HepG2 (cell line): ENCODE results near the gene PPP1R18. TPM values are rescaled to one million over a fixed set of nuclear protein-coding genes. Genes with fewer than 3 reads are reported as not detected.

Source experiments
- ATAC-seq: fragments of 200-7000 bp; cut with Tn5 transposase; 3 replicates; pipeline ENCODE4 v1.9.1; 2020; ENCODE audit warnings: mild to moderate bottlenecking, moderate library complexity
- BruUV-seq: library from RNA; stranded (reverse); fragments of 400-500 nt; replicated peaks from 2 replicates; lab custom pipeline; 2021; lab: Mats Ljungman, UMichigan
- CTCF ChIA-PET: fragments of 300-600 bp; formaldehyde crosslinking; extraction: SDS; loops from one replicate; lab custom pipeline; 2021; ENCODE audit warnings: low total read pairs, inconsistent platforms, low intra/inter-chr PET ratio; lab: Yijun Ruan, JAX
- POLR2A ChIA-PET: fragments of 350-600 bp; sonication (Branson Sonifier 250); formaldehyde crosslinking; loops from one replicate; lab custom pipeline; 2020; ENCODE audit warnings: antibody characterized with exemption, inconsistent platforms; lab: Yijun Ruan, JAX
- DNase-seq: peaks from one replicate; pipeline ENCODE4 v3.0.0-alpha.2; 2015; ENCODE audit warnings: low spot score
- FAIRE-seq: peaks from 3 replicates; lab custom pipeline; 2011; peaks lifted over from hg19 to GRCh38; lab: Jason Lieb, UNC
- H2AFZ ChIP-seq: one replicate; pipeline ENCODE4 v1.6.1; 2011; ENCODE audit warnings: low read length, inconsistent platforms
- H3K27ac ChIP-seq: fragments of 300-600 bp; 3 replicates; pipeline ENCODE4 v1.8.0; 2011; ENCODE audit warnings: mixed run types, mild to moderate bottlenecking, mixed read lengths, low read length, inconsistent platforms; ENCODE audit not compliant: insufficient read depth; ENCODE audit errors: extremely low read length
- H3K27me3 ChIP-seq, 2 experiments: fragments of 200-600 bp in 1 of 2; 2 replicates in 1 of 2; 3 replicates in 1 of 2; pipeline versions ENCODE4 v1.6.0 to v1.8.0; 2011; ENCODE audit warnings: low read length in 2 of 2, mild to moderate bottlenecking in 2 of 2, moderate library complexity in 2 of 2, inconsistent platforms in 1 of 2; ENCODE audit not compliant: insufficient read depth in 2 of 2, control insufficient read depth in 1 of 2
- H3K36me3 ChIP-seq, 2 experiments: fragments of 200-600 bp in 1 of 2; replicated peaks in 1 of 2; 2 replicates in 1 of 2; 3 replicates in 1 of 2; pipeline versions ENCODE4 v1.5.1 to v1.8.0; 2011; ENCODE audit warnings: low read length in 2 of 2, inconsistent platforms in 1 of 2; ENCODE audit not compliant: insufficient read depth in 2 of 2, control insufficient read depth in 1 of 2
- H3K4me1 ChIP-seq: 2 replicates; pipeline ENCODE4 v1.5.1; 2012; ENCODE audit warnings: low read length, inconsistent platforms; ENCODE audit not compliant: insufficient read depth
- H3K4me2 ChIP-seq: 2 replicates; pipeline ENCODE4 v1.6.0; 2011; ENCODE audit warnings: low read depth, low read length, inconsistent platforms
- H3K4me3 ChIP-seq, 3 experiments: fragments of 200-600 bp in 1 of 3; sonication (generic), shearing (Covaris generic) in 1 of 3; replicated peaks in 1 of 3; 2 replicates each; pipeline ENCODE4 v1.5.1; 2011 to 2016; ENCODE audit warnings: low read length in 3 of 3, inconsistent platforms in 2 of 3, low read depth in 2 of 3, mild to moderate bottlenecking in 2 of 3, control low read depth in 1 of 3, mixed read lengths in 1 of 3; ENCODE audit not compliant: insufficient read depth in 1 of 3
- H3K79me2 ChIP-seq: one replicate; pipeline ENCODE4 v1.6.1; 2011; ENCODE audit warnings: low read length, inconsistent platforms; ENCODE audit not compliant: insufficient read depth
- H3K9ac ChIP-seq: 2 replicates; pipeline ENCODE4 v1.6.0; 2011; ENCODE audit warnings: mild to moderate bottlenecking, low read depth, low read length, inconsistent platforms; ENCODE audit not compliant: insufficient read depth
- H3K9me3 ChIP-seq: 2 replicates; pipeline ENCODE4 v1.5.1; 2012; ENCODE audit warnings: mild to moderate bottlenecking, low read length
- H4K20me1 ChIP-seq: 2 replicates; pipeline ENCODE4 v1.6.0; 2011; ENCODE audit warnings: inconsistent platforms, mild to moderate bottlenecking, low read length, moderate library complexity; ENCODE audit not compliant: insufficient read depth
- CEBPG ChIP-seq: IDR thresholded peaks from 2 replicates; pipeline ENCODE4 v1.6.1; 2016
- HBP1 ChIP-seq: IDR thresholded peaks from 2 replicates; pipeline ENCODE4 v1.6.1; 2016; ENCODE audit warnings: low read depth, control low read depth
- KLF12 ChIP-seq: sonication (generic); formaldehyde crosslinking; IDR thresholded peaks from 2 replicates; pipeline ENCODE4 v1.4.0; 2020; ENCODE audit warnings: missing genetic modification reagents, borderline replicate concordance
- NFYC ChIP-seq: IDR thresholded peaks from 2 replicates; pipeline ENCODE4 v1.6.1; 2016; ENCODE audit warnings: missing genetic modification reagents, missing compliant biosample characterization
- NONO ChIP-seq, 2 experiments: fragments of 450-650 bp in 1 of 2; sonication (generic) in 1 of 2; formaldehyde crosslinking in 1 of 2; IDR thresholded peaks in 1 of 2; conservative IDR thresholded peaks in 1 of 2; 2 replicates each; pipeline versions ENCODE4 v1.6.1 to v1.8.0; 2017 to 2022; ENCODE audit warnings: mild to moderate bottlenecking in 1 of 2, missing genetic modification reagents in 1 of 2, moderate library complexity in 1 of 2
- PCBP1 ChIP-seq: fragments of 200-400 bp; formaldehyde crosslinking; IDR thresholded peaks from 2 replicates; pipeline ENCODE4 v1.6.1; 2017; ENCODE audit warnings: mild to moderate bottlenecking, low read depth, low read length, borderline replicate concordance
- PRPF4 ChIP-seq: fragments of 200-400 bp; formaldehyde crosslinking; IDR thresholded peaks from 2 replicates; pipeline ENCODE4 v1.6.1; 2016; ENCODE audit warnings: low read length, low read depth; ENCODE audit not compliant: poor library complexity, severe bottlenecking
- REL ChIP-seq: sonication (generic); formaldehyde crosslinking; conservative IDR thresholded peaks from 2 replicates; pipeline ENCODE4 v1.8.0; 2022; ENCODE audit warnings: mild to moderate bottlenecking, missing genetic modification reagents, moderate library complexity
- SIN3A ChIP-seq: IDR thresholded peaks from 2 replicates; pipeline ENCODE4 v1.6.1; 2011; ENCODE audit warnings: low read depth, mild to moderate bottlenecking, control low read depth, low read length, borderline replicate concordance
- SRSF9 ChIP-seq: fragments of 200-400 bp; formaldehyde crosslinking; IDR thresholded peaks from 2 replicates; pipeline ENCODE4 v1.6.1; 2018; ENCODE audit warnings: borderline replicate concordance, mild to moderate bottlenecking, low read depth, low read length; ENCODE audit not compliant: insufficient read depth, poor library complexity, severe bottlenecking
- ZNF234 ChIP-seq: sonication (generic); formaldehyde crosslinking; conservative IDR thresholded peaks from 2 replicates; pipeline ENCODE4 v1.5.1; 2020; ENCODE audit warnings: mild to moderate bottlenecking, missing genetic modification reagents
- ZNF24 ChIP-seq: fragments of 450-650 bp; IDR thresholded peaks from 2 replicates; pipeline ENCODE4 v1.6.1; 2017; ENCODE audit warnings: antibody characterized with exemption, mild to moderate bottlenecking
- ZNF317 ChIP-seq: sonication (generic); formaldehyde crosslinking; IDR thresholded peaks from 2 replicates; pipeline ENCODE4 v1.5.0; 2020; ENCODE audit warnings: mild to moderate bottlenecking, missing genetic modification reagents
- ZNF33A ChIP-seq: sonication (generic); formaldehyde crosslinking; IDR thresholded peaks from 2 replicates; pipeline ENCODE4 v1.5.1; 2020; ENCODE audit warnings: missing genetic modification reagents, mild to moderate bottlenecking, moderate library complexity, borderline replicate concordance
- ZNF576 ChIP-seq: sonication (generic); formaldehyde crosslinking; IDR thresholded peaks from 2 replicates; pipeline ENCODE4 v1.4.0; 2020; ENCODE audit warnings: mild to moderate bottlenecking, missing genetic modification reagents
- ZNF629 ChIP-seq: sonication (generic); formaldehyde crosslinking; conservative IDR thresholded peaks from 2 replicates; pipeline ENCODE4 v1.5.0; 2020; ENCODE audit warnings: missing genetic modification reagents
- WGBS: methylation state at CpG from one replicate; pipeline ENCODE4 v1.1.6; 2017; ENCODE audit warnings: low lambda C conversion rate; 5-methylcytosine and 5-hydroxymethylcytosine counted together
- in situ Hi-C: cut with HindIII; loops from 2 replicates; pipeline ENCODE4 v1.10.0; 2017; ENCODE audit warnings: low pct_unique_long_range_greater_than_20kb; ENCODE audit not compliant: extremely low pct_ligation_motif_present
- intact Hi-C: fragments of 100-400 bp; cut with micrococcal nuclease; formaldehyde crosslinking; loops from one replicate; pipeline ENCODE4 v1.10.0; 2022; ENCODE audit not compliant: unreplicated experiment
- polyA plus RNA-seq, 8 experiments: library from polyadenylated mRNA; depleted of rRNA in 3 of 8; stranded (reverse) in 7 of 8; unstranded in 1 of 8; fragments of >200 nt; fragmentation: Illumina TruSeq in 4 of 8; extraction: Trizol in 4 of 8; gene quantifications; 2 replicates each; pipeline versions ENCODE4 v1.2.1 to v1.2.3, GENCODE V29; 2011 to 2016; ENCODE audit warnings: low read depth in 4 of 8, missing spikeins in 1 of 8, mixed read lengths in 1 of 8; ENCODE audit not compliant: insufficient read depth in 1 of 8
- total RNA-seq, 5 experiments: library from RNA; depleted of rRNA; stranded (reverse); fragments of >200 nt; fragmentation: Illumina TruSeq; extraction: Trizol; gene quantifications; 2 replicates each; pipeline ENCODE4 v1.2.3, GENCODE V29; 2016; ENCODE audit warnings: low read depth in 1 of 5
- TF ChIP-seq, protein P1 (sequence below): sonication (generic); formaldehyde crosslinking; IDR thresholded peaks from 2 replicates; pipeline ENCODE4 v1.4.0; 2020; ENCODE audit warnings: low read depth, missing genetic modification reagents

PPP1R18 gene
- total and polyA plus RNA-seq, 2 of the 13 experiments (the other 11 are each of a cell fraction or from before 2014, with no cell fraction given) = 4.9 to 9.2 TPM

- Histone ChIP-seq H3K36me3 (peaks cover 10 to 45% of the 10 kb centered on the region in 2 experiments; a peak in 3 of 5 replicates), H3K79me2 (peaks cover 21% of the 10 kb centered on the region), H3K9ac (peak within 1 kb of the TSS; percentile 88), H3K4me3 (peak within 1 kb of the TSS; percentile 67 to 98 (median 94)), H4K20me1 (no peaks in the 10 kb centered on the region), H3K4me2 (peak within 1 kb of the TSS; percentile 79), H3K4me1 (peaks cover 38% of the 10 kb centered on the region), H2AFZ (no peak within 1 kb of the TSS), H3K9me3 (no peaks in the 10 kb centered on the region), H3K27me3 (no peaks in the 10 kb centered on the region; a peak in 1 of 5 replicates), H3K27ac (peak within 1 kb of the TSS; percentile 88)
- ATAC-seq (peak; percentile 73), DNase-seq (peak; percentile 91), FAIRE-seq (peak; percentile 65)
- in situ Hi-C loops (no loop called here), intact Hi-C loops (loop anchor here (1.0 to 2.0 kb wide), 2 partner anchors 26 to 49 kb away; partner anchors contain the start of gene DHX16)
- 29% methylated on average over 24 of the region's 37 CpGs for WGBS
- POLR2A ChIA-PET = interaction anchor here (0.6 to 2.6 kb wide), 8 partner anchors 9 to 74 kb away, joined by 3 to 27 read pairs (median 9); partner anchors contain the start of genes ATAT1, DHX16, MRPS18B and NRM
- CTCF ChIA-PET = no interaction called here
- BruUV-seq = TSS peak; percentile 70
- TF ChIP-seq SRSF9 (no peak), ZNF576 (CRISPR knock-in tag) (peak; percentile 71; the same call in 1 of the 2 replicates), PCBP1 (peak; percentile 98), SIN3A (peak; percentile 78; the same call in 1 of the 2 replicates), ZNF234 (CRISPR knock-in tag) (0 out of 2 replicates have a peak, but pooled peaks have one; percentile 19), KLF12 (no peak), ZNF317 (CRISPR knock-in tag) (no peak), NONO (IDR thresholded peaks at IDR 0.05) (no peak), NONO (CRISPR knock-in tag; conservative IDR thresholded peaks at IDR 0.05) (0 out of 2 replicates have a peak, but pooled peaks have one; percentile 35), ZNF33A (CRISPR knock-in tag) (no peak), NFYC (0 out of 2 replicates have a peak, but pooled peaks have one; percentile 14), PRPF4 (peak; percentile 25), ZNF629 (CRISPR knock-in tag) (no peak), ZNF24 (peak; percentile 82; the same call in 1 of the 2 replicates), CEBPG (CRISPR knock-in tag) (peak; percentile 73), REL (CRISPR knock-in tag) (0 out of 2 replicates have a peak, but pooled peaks have one; percentile 61), HBP1 (CRISPR knock-in tag) (peak; percentile 74; the same call in 1 of the 2 replicates)
- TF ChIP-seq, protein P1, sequence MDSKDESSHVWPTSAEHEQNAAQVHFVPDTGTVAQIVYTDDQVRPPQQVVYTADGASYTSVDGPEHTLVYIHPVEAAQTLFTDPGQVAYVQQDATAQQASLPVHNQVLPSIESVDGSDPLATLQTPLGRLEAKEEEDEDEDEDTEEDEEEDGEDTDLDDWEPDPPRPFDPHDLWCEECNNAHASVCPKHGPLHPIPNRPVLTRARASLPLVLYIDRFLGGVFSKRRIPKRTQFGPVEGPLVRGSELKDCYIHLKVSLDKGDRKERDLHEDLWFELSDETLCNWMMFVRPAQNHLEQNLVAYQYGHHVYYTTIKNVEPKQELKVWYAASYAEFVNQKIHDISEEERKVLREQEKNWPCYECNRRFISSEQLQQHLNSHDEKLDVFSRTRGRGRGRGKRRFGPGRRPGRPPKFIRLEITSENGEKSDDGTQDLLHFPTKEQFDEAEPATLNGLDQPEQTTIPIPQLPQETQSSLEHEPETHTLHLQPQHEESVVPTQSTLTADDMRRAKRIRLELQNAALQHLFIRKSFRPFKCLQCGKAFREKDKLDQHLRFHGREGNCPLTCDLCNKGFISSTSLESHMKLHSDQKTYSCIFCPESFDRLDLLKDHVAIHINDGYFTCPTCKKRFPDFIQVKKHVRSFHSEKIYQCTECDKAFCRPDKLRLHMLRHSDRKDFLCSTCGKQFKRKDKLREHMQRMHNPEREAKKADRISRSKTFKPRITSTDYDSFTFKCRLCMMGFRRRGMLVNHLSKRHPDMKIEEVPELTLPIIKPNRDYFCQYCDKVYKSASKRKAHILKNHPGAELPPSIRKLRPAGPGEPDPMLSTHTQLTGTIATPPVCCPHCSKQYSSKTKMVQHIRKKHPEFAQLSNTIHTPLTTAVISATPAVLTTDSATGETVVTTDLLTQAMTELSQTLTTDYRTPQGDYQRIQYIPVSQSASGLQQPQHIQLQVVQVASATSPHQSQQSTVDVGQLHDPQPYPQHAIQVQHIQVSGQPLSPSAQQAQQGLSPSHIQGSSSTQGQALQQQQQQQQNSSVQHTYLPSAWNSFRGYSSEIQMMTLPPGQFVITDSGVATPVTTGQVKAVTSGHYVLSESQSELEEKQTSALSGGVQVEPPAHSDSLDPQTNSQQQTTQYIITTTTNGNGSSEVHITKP (CRISPR knock-in tag) = 0 out of 2 replicates have a peak, but pooled peaks have one; percentile 19
Measured at GRCh38 chr6:30646450-30647241, 39.8 kb downstream of the PPP1R18 start, which contains the start of gene C6orf136. TSS of gene C6orf136 (plus strand) at chr6:30647133. CDS start at chr6:30647232, 99 bp downstream.
